NCI-H2171 (cell line): ENCODE measurements around the gene ASXL2.

Experiments used
- DNase-seq: peaks from one replicate; lab custom pipeline; 2025; lab: John Stamatoyannopoulos, UW

ASXL2 gene

GRCh38 chr2:25797620-25798488 is 80.4 kb downstream of the ASXL2 start:
- no peak for DNase-seq

- DNase-seq: no peak
Measured at GRCh38 chr2:25794544-25795276, 83.6 kb downstream of the ASXL2 start.

- DNase-seq: no peak
Measured at GRCh38 chr2:25790074-25790790, 88.1 kb downstream of the ASXL2 start.

DNA sequence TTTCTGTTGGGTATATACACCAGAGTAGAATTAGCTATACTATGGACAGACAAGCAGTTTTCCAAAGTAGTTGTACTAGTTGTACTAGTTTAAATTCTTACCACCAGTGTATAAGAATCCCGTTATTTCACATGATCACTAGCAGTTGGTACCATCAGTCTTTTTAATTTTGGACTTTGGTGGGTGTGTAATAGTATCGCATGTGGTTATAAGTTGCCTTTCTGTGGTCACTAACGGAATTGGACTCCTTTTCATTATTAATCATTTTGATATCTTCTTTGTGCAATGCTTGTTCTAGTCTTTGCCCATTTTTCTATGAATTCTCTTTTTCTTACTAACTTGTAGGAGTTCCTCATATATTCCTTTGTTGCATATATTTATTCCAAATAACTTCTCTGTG is 89.8 kb downstream of the ASXL2 start:
- no peak for DNase-seq

DNA sequence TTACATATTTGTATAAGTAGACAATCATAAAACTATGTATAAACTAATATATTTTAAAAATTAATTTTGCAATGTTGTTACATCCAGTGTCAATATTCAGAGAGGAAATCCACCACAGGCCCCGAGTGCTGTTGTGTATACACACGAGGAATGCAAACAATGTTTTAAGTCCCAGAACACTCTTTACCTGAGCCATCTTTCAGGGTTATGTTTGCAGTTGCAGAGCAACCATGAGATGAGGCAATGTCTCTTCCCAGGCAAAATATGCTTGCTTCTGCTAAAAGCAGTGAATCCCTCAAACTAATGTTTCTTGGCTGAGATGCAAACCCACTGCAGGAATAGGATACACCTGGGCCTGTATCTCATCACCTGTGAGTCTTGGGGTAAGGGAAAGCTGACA is 91.3 kb downstream of the ASXL2 start:
- no peak for DNase-seq

GRCh38 chr2:25784404-25784803 is 93.9 kb downstream of the ASXL2 start:
- DNase-seq: no peak

DNA sequence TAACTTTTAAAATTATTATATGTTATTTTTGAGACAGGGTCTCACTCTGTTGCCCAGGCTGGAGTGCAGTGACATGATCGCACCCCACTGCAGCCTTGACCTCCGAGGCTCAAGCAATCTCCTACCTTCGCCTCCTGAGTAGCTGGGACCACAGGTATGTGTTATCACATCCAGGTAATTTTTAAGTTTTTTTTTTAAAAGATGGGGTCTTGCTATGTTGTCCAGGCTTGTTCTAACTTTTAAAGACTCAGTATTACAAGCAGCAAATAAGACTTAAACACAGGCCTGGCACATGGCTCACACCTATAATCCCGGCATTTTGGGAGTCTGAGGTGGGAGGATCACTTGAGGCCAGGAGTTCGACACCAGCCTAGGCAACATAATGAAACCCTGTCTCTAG is 101.2 kb downstream of the ASXL2 start:
- no peak for DNase-seq

GRCh38 chr2:25772078-25772477 is 106.2 kb downstream of the ASXL2 start:
- no peak for DNase-seq

- no peak for DNase-seq
Measured at GRCh38 chr2:25763575-25763974, 114.7 kb downstream of the ASXL2 start.

GRCh38 chr2:25760297-25760696 is 118.0 kb downstream of the ASXL2 start:
- no peak for DNase-seq

DNA sequence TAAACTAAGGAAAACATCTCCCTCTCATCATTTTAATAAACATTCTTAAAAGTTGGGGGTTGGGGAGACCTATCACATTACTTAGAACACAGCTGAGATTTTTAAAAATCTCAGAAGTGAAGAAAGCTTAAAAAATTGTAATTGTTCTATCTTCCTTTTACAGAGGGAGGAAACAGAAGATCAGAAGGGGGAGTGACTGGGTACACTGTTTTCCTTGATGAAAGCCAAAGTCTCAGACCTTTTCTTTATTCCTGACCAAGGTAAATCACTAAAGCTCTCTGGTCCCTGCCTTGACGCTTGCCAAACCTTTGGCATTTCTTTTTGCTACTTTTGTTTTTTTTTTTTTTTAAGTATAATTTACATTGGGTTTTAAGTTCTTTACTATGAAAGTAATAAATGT is 119.9 kb downstream of the ASXL2 start:
- DNase-seq: no peak

DNA sequence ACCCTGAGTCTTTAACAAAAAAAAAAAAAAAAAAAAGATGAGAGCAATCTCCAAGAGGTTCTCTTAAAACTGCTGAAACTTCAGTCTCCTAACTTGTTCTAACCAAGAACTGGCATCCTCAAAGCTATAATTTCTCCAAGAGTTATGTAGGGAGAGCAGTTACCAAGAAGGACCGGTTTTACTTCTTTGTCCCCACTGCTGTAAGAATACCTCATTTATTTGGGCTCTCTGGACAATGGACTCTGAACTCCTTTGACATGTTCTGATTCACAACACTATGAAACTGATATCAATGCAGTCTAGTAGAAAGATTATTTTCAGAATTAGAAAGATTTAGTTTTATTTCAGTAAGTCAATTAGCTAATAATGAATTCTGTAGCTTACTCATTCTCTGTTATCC is 120.4 kb downstream of the ASXL2 start:
- DNase-seq: no peak

DNA sequence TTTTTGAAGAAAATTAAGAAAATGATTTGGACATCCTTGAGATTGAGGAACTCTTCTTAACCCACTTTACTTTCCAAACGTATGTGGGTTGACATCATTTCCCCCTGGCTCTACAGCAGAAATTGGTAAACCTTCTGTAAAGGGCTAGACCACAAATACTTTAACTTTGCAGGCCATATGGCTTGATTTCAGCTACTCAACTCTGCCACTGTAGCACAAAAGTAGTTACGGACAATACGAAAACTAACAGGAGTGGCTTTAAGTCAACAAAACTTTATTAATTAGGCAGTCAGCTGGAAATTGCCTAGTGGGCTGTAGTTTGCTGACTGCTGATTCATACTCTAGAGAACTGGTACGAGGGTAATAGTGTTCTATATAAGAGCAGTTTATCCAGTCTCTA is 121.8 kb downstream of the ASXL2 start:
- no peak for DNase-seq

DNA sequence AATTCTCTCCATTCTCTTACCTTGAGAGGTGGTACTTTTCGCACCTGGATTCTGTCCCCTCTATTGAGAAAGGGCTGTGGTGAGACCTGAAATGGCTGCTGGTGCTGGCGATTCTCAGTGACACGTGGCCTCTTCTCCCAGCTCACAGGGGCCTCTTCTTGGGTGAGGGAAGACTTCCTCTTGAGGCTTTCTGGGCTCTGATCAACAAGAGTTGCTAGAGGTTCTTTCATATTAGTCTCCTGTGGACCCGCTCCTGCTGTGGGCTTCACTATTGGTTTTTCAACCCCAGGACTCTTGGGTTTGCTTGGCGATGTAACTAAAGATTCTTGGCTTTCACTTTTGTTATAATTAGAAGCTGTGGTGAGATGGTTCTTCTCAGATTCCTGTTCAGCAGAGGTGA is 128.6 kb downstream of the ASXL2 start:
- DNase-seq: no peak

- no peak for DNase-seq
Measured at GRCh38 chr2:25744055-25744454, 134.2 kb downstream of the ASXL2 start.

- DNase-seq: no peak
Measured at GRCh38 chr2:25743132-25743830, 135.0 kb downstream of the ASXL2 start.

- no peak for DNase-seq
Measured at GRCh38 chr2:25742501-25742900, 135.8 kb downstream of the ASXL2 start.

DNA sequence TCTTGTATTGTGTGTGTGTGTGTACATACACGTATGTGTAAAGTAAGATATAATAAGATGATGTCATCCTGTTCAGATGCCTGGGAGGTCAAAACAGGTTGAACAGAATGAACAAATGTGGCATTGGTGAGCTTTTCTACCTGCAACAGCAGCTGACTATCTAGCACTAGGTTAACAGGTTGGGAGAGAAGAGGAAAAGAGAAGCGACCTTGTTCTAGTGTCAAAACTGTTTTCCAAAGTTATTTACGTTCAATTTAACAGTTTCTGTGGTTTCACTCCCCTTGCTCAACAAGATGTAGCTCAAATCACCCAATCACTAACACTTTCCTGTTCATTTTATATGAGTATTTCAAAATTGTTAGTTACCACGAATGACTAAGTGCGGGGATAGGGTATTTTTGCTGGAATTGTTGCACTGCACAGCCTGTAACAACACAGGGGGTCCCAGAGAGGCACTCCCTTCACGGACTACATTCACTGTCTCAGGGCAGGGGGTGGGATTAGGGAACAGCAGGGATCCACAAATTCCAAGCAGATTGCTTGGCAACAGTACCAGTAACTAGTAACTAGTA is 137.4 kb downstream of the ASXL2 start:
- DNase-seq: no peak

GRCh38 chr2:25738383-25739343 is 139.6 kb downstream of the ASXL2 start:
- DNase-seq: no peak

DNA sequence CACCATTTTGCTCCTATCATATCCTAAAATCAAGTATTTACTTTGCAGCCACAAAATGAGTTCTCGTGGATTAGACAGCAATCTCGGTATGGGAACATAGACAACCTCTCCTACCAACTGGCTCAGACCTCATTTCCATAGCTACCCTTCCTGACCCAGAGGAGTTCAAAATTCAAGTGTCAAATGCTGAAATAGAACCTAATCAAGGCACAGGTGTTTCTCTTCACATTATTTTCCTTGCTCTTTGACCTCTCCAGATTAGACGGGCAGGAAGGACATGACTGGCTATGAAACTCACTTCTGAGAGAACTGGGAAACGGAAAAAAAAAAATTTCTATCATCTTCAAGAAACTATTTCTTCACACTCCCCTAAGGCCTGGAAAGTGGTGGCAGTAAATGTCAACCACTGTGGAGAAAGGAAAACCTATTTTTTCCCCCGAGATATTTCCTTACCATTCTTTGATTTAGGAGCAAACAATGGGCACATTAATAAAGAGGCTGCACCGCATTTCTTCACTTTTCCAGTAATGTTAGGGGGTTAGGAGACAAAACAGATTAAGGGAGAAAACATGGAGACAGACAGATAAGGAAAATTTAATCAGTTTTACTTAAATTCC is 141.3 kb downstream of the ASXL2 start:
- DNase-seq: no peak
